Measurements from ENCODE around the gene POMGNT2.
A peak's percentile ranks its signal among the peaks of the same experiment; 100 is the strongest.

The POMGNT2 gene

DNA sequence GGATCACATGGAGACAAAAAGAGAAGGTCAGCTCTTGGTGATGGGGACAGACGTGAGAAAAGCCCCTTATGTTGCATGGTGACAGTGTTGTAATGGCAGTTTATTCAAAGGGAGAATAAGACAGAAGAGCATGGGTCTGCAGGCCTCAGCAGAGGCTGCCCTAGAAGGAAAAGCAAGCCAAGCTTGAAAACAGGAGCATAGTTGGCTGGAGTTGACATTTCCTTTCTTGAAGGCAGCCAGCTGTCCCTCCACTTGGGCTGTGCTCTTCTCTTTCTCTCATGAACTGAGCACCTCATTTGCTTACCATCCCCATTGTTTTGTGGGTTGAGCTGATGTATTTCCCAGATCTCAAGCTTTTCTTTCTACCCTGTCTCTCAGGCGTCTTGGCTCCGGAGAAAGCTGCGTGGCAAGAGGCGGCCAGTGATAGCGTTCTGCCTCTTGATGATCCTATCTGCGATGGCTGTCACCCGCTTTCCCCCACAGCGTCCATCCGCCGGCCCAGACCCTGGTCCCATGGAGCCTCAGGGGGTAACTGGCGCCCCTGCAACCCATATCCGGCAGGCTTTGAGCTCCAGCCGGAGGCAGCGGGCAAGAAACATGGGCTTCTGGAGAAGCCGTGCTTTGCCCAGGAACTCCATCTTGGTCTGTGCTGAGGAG is 73.9 kb downstream of the POMGNT2 start:
- no peak overlapping the region for H3K4me3 ChIP-seq (ENCODE audit: low read length)
- no peak for DNase-seq (ENCODE audit: low read depth)
- TF ChIP-seq, protein P1, sequence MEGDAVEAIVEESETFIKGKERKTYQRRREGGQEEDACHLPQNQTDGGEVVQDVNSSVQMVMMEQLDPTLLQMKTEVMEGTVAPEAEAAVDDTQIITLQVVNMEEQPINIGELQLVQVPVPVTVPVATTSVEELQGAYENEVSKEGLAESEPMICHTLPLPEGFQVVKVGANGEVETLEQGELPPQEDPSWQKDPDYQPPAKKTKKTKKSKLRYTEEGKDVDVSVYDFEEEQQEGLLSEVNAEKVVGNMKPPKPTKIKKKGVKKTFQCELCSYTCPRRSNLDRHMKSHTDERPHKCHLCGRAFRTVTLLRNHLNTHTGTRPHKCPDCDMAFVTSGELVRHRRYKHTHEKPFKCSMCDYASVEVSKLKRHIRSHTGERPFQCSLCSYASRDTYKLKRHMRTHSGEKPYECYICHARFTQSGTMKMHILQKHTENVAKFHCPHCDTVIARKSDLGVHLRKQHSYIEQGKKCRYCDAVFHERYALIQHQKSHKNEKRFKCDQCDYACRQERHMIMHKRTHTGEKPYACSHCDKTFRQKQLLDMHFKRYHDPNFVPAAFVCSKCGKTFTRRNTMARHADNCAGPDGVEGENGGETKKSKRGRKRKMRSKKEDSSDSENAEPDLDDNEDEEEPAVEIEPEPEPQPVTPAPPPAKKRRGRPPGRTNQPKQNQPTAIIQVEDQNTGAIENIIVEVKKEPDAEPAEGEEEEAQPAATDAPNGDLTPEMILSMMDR (IDR thresholded peaks at IDR 0.05; ENCODE audit: insufficient read depth, low read depth, low read length, missing control alignments): no peak

GRCh38 chr3:43031485-43031884 is 74.4 kb downstream of the POMGNT2 start:
- H3K4me3 ChIP-seq (ENCODE audit: low read length): no peak overlapping the region
- peak; percentile 54 for DNase-seq (ENCODE audit: low read depth)
- TF ChIP-seq, protein P1 (IDR thresholded peaks at IDR 0.05; ENCODE audit: insufficient read depth, low read depth, low read length, missing control alignments): no peak

DNA sequence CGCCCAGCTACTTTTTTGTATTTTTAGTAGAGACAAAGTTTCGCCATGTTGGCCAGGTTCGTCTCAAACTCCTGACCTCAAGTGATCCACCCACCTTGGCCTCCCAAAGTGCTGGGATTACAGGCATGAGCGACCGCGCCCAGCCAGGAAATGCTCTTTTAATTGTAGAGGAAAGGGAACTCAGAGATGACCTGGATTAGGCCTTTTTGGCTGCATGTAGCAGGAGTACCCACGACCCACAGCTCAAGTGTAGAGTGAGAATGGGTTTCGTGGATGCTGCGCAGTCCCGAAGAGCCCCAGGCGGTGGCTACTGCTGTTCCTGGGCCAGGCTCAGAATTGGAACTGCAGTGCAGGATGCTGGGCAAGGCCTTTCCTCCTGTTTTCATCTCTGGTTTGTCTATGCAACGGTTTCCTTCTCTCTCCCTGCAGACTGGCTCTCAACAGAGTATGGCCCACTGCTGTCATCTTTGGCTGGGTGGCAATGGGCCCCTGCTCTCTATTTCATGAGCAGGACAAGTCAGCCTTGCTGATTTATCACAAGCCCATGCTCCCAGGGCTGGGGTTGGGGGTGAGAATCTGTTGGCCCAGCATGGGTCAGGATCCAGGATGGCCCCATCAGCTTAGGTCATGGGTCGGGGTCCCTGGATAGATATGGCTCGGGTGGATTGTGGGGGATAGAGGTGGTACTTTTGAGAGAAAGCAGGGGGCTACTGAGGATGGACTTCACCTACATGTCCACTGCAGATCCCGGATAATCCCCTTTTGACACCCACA is 75.5 kb downstream of the POMGNT2 start:
- TF ChIP-seq, protein P1 (IDR thresholded peaks at IDR 0.05; ENCODE audit: insufficient read depth, low read depth, low read length, missing control alignments): no peak
- H3K4me3 ChIP-seq (ENCODE audit: low read length): no peak overlapping the region
- no peak for DNase-seq (ENCODE audit: low read depth)

Data from epithelial cell of esophagus (primary cell).